Embryonic facial prominence (tissue), 1 donor: Measurements from ENCODE around the gene CLASP2.

ENCODE experiments used
- DNase-seq: peaks from one replicate; pipeline ENCODE4 v3.0.0-alpha.2; 2016; ENCODE audit errors: extremely low spot score

Gene CLASP2

GRCh38 chr3:33636125-33636850, 81.8 kb downstream of the CLASP2 start:
- DNase-seq, result no peak

GRCh38 chr3:33634262-33634661, 83.8 kb downstream of the CLASP2 start:
- no peak for DNase-seq

- no peak for DNase-seq
Observed at GRCh38 chr3:33629219-33629618, 88.8 kb downstream of the CLASP2 start.

GRCh38 chr3:33624756-33625155, 93.3 kb downstream of the CLASP2 start:
- DNase-seq, result no peak

GRCh38 chr3:33613041-33613440, 105.0 kb downstream of the CLASP2 start:
- DNase-seq, result no peak

- no peak for DNase-seq
Observed at GRCh38 chr3:33612607-33613006, 105.4 kb downstream of the CLASP2 start.

- DNase-seq, result no peak
Observed at GRCh38 chr3:33602829-33603228, 115.2 kb downstream of the CLASP2 start.

- no peak for DNase-seq
Observed at GRCh38 chr3:33597257-33597689, 120.8 kb downstream of the CLASP2 start.

GRCh38 chr3:33592999-33593398, 125.1 kb downstream of the CLASP2 start:
- no peak for DNase-seq

GRCh38 chr3:33590541-33590940, 127.5 kb downstream of the CLASP2 start:
- no peak for DNase-seq

GRCh38 chr3:33586402-33586801, 131.7 kb downstream of the CLASP2 start:
- DNase-seq, result no peak

- DNase-seq, result no peak
Observed at GRCh38 chr3:33582234-33582633, 135.8 kb downstream of the CLASP2 start.

- DNase-seq, result no peak
Observed at GRCh38 chr3:33581666-33582065, 136.4 kb downstream of the CLASP2 start.

- no peak for DNase-seq
Observed at GRCh38 chr3:33579840-33580239, 138.2 kb downstream of the CLASP2 start.

GRCh38 chr3:33579178-33579510, 138.9 kb downstream of the CLASP2 start:
- DNase-seq, result no peak

- DNase-seq, result no peak
Observed at GRCh38 chr3:33578325-33579177, 139.5 kb downstream of the CLASP2 start.

GRCh38 chr3:33577588-33577987, 140.5 kb downstream of the CLASP2 start:
- no peak for DNase-seq

- DNase-seq, result no peak
Observed at GRCh38 chr3:33577173-33577572, 140.9 kb downstream of the CLASP2 start.

GRCh38 chr3:33575311-33575710, 142.7 kb downstream of the CLASP2 start:
- no peak for DNase-seq

GRCh38 chr3:33557829-33558228, 160.2 kb downstream of the CLASP2 start:
- DNase-seq, result no peak

GRCh38 chr3:33557279-33557678, 160.8 kb downstream of the CLASP2 start:
- DNase-seq, result no peak

GRCh38 chr3:33547101-33547500, 171.0 kb downstream of the CLASP2 start:
- DNase-seq, result no peak

GRCh38 chr3:33544126-33544525, 173.9 kb downstream of the CLASP2 start:
- no peak for DNase-seq
